Measurements from ENCODE around the gene UNC93A.
"Not testable (repeated sequence)": the region's sequence is repeated elsewhere in the genome, so short reads cannot be mapped to it uniquely, and the experiment has no call there.

UNC93A gene

DNA sequence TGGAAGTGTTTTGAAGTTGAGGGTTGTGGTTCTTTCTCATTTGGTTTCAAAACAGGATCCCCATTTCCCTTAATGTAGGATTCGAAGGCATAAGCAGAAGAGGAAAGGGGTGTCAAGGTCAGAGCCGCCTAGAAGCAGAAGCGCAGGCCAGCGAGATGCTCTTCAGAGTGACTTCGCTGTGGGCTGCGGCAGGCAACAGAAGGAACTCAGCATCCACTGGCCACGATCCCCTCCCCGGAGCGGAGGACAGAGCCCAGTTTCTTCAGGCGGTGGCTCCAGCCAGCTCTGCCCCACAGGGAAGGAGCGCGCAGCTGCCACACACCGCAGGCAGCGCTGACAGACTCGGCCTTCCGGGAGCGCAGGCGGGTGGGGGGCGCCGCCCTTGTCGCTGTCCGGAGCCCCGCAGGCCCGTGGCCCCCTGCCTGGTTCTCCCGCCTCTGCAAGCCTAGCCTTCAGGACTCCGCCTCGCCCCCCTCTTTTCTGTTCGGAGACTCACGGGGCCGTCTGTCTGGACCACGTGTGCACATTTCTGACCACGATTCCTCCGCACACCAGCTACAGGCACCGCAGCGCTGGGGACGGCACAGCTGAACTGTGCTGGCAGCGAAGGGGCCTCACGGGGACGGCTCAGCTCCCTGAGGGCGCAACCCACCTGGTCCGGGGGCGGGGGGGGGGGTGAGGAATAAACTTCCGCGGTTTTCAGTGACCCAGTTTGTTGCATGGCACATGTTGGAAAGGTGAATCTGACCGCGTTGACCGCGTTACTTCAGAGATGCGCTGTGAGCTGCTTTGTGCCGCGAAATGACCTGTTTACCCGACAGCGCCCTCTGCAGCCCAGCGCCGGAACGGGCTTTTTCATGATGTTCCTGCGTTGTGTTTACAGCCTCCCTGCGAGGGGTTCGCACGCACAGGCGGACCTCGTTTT, 59.9 kb downstream of the UNC93A start:
- peak; percentile 23 for DNase-seq (ENCODE audit: low read depth)
- peak overlapping the region; percentile 24 for H3K4me3 ChIP-seq (ENCODE audit: low read length)
- TF ChIP-seq CTCF (IDR thresholded peaks at IDR 0.05; ENCODE audit: insufficient read depth, low read depth, low read length, missing control alignments): peak; percentile 55

DNA sequence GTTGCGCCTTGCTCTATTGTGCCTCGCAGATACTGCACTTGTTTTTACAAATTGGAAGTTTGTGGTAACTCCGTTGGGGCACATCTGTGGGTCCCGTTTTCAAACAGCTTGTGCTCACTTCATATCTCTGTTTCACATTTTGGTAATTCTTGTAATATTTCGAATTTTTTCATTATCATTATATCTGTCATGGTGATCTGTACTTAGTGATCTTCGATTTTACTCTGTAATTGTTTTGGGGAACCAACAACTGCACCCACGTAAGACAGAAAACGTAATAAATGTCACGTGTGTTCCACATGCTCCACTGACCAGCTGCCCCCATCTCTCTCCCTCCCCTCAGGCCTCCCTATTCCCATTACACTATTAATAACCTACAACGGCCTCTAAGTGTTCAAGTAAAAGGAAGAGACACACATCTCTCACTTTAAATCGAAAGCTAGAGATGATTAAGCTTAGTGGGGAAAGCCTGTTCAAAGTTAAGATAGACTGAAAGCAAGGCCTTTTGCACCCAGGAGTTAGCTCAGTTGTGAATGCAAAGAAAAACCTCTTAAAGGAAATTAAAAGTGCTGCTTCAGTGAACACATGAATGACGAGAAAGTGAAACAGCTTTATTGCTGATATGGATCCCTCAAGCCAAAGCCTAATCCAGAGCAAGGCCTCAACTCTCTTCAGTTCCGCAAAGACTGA, 60.7 kb downstream of the UNC93A start:
- no peak for DNase-seq (ENCODE audit: low read depth)
- no peak overlapping the region for H3K4me3 ChIP-seq (ENCODE audit: low read length)
- TF ChIP-seq CTCF (IDR thresholded peaks at IDR 0.05; ENCODE audit: insufficient read depth, low read depth, low read length, missing control alignments): no peak

- TF ChIP-seq CTCF (IDR thresholded peaks at IDR 0.05; ENCODE audit: insufficient read depth, low read depth, low read length, missing control alignments): no peak
- no peak overlapping the region for H3K4me3 ChIP-seq (ENCODE audit: low read length)
- DNase-seq (ENCODE audit: low read depth): no peak
Measured at GRCh38 chr6:167356874-167357273, 65.8 kb downstream of the UNC93A start.

DNA sequence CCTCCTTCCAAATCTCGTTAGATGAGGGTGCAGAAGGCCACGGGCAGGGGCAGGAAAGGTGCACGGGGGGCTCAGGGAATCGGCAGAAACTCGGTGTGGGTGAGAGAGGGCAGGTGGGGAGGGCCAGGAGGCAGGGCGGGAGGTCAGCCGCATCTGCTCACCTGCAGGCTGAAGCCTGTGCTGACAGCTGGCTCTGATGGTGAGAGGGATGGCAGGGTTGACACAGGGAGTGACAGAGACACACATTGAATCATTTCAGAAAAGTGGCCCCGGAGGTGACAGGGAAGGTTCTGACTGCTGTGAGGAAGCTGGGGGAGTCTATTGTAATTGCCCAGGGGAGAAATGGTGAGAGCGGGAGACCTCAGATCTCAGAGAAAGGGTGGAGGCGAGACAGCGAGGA, 67.3 kb downstream of the UNC93A start:
- not testable (repeated sequence) for H3K4me3 ChIP-seq (ENCODE audit: low read length); DNase-seq (ENCODE audit: low read depth)

DNA sequence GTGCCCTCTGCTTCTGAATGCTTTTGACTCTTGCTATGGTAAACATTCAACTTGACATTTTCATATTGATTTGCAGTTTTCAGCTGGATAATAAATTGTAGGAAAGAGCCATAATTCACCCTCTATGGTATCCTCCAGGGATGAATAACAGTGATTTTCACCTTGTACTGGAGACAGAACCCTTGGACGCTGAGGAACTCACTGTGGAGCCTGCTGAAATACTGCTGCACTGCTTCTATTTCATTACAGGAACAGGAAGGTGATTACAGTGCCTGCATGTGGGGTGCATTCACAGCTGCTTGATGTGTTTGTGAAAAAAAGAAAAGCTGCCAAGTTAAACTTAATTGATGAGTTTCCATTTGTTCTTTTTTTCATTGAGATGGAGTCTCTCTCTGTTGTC, 70.1 kb downstream of the UNC93A start:
- H3K4me3 ChIP-seq (ENCODE audit: low read length); DNase-seq (ENCODE audit: low read depth): not testable (repeated sequence)

Data from epithelial cell of esophagus (primary cell).